Spleen (tissue), 11 donors: ENCODE data around the gene CNTN5. TPM values are rescaled to one million over a fixed set of nuclear protein-coding genes. Genes with fewer than 3 reads are reported as not detected.

ENCODE experiments used
- DNase-seq: peaks from one replicate; pipeline ENCODE4 v3.0.0-alpha.2; 2020
- H3K27ac ChIP-seq, 8 donors: fragments of 200-600 bp; sonication (generic) in 7 of 8; 1 replicate in 4 of 8; 2 replicates in 4 of 8; pipeline versions ENCODE4 v1.5.0 to v1.8.0; 2016 to 2021; ENCODE audit warnings: inconsistent platforms in 4 of 8, mild to moderate bottlenecking in 4 of 8, moderate library complexity in 1 of 8
- H3K27me3 ChIP-seq, 7 donors: fragments of 200-600 bp; sonication (generic) in 6 of 7; replicated peaks in 1 of 7; 1 replicate in 4 of 7; 2 replicates in 3 of 7; pipeline versions ENCODE4 v1.5.0 to v1.8.0; 2016 to 2021; ENCODE audit warnings: inconsistent platforms in 3 of 7, mild to moderate bottlenecking in 1 of 7
- H3K36me3 ChIP-seq, 6 donors: fragments of 200-600 bp; sonication (generic) in 5 of 6; 1 replicate in 4 of 6; 2 replicates in 2 of 6; pipeline versions ENCODE4 v1.5.0 to v1.8.0; 2016 to 2021; ENCODE audit warnings: inconsistent platforms in 2 of 6
- H3K4me1 ChIP-seq, 6 donors: fragments of 200-600 bp; sonication (generic) in 5 of 6; 1 replicate in 3 of 6; 2 replicates in 3 of 6; pipeline versions ENCODE4 v1.5.0 to v1.8.0; 2016 to 2021; ENCODE audit warnings: inconsistent platforms in 3 of 6
- H3K4me3 ChIP-seq, 8 donors: fragments of 200-600 bp; sonication (generic) in 7 of 8; 1 replicate in 4 of 8; 2 replicates in 4 of 8; pipeline versions ENCODE4 v1.5.0 to v1.8.0; 2016 to 2021; ENCODE audit warnings: inconsistent platforms in 4 of 8, mild to moderate bottlenecking in 4 of 8, moderate library complexity in 2 of 8
- H3K9me3 ChIP-seq, 8 donors: fragments of 200-600 bp; sonication (generic) in 7 of 8; 1 replicate in 4 of 8; 2 replicates in 4 of 8; pipeline versions ENCODE4 v1.5.0 to v1.8.0; 2016 to 2021; ENCODE audit warnings: inconsistent platforms in 4 of 8
- POLR2A ChIP-seq, 3 donors: fragments of 450-650 bp; IDR thresholded peaks; one replicate each; pipeline ENCODE4 v1.5.1; 2017; ENCODE audit warnings: antibody characterized with exemption in 3 of 3, mild to moderate bottlenecking in 1 of 3
- POLR2AphosphoS5 ChIP-seq, 3 donors: sonication (generic); formaldehyde crosslinking; IDR thresholded peaks; one replicate each; pipeline ENCODE4 v1.5.1; 2017; ENCODE audit warnings: antibody characterized with exemption in 3 of 3
- WGBS, 5 donors: extraction: QIAGEN DNeasy Blood & Tissue Kit in 3 of 5; methylation state at CpG; one replicate each; pipeline versions ENCODE4 v1.1.5 to v1.1.7; 2013 to 2018; 5-methylcytosine and 5-hydroxymethylcytosine counted together
- intact Hi-C: fragments of 100-400 bp; cut with DNase I; formaldehyde crosslinking; loops from one replicate; pipeline ENCODE4 v1.15.0; 2023; ENCODE audit warnings: low total_unique reads
- polyA plus RNA-seq, 3 donors: library from polyadenylated mRNA; stranded (reverse); fragments of 200-250 nt; gene quantifications; one replicate each; pipeline ENCODE4 v1.2.1, GENCODE V29; 2013
- total RNA-seq, 7 donors: library from RNA; depleted of rRNA in 3 of 7; stranded (reverse); fragments of >200 nt in 3 of 7; fragmentation: NEBNext Ultra II Directional in 4 of 7; extraction: Animal tissue kit (Norgen Biotek cat#: 25700) in 4 of 7; gene quantifications; one replicate each; pipeline versions ENCODE4 v1.1.0 to v1.2.1, GENCODE V29; 2016 to 2021
- TF ChIP-seq, protein P1 (sequence below), 11 experiments: fragments of 200-600 bp in 7 of 11; fragments of 450-650 bp in 4 of 11; sonication (generic) in 4 of 11; IDR thresholded peaks in 8 of 11; conservative IDR thresholded peaks in 3 of 11; 1 replicate in 7 of 11; 2 replicates in 4 of 11; pipeline versions ENCODE4 v1.4.0 to v1.8.0; 2016 to 2021; ENCODE audit warnings: antibody characterized with exemption in 11 of 11, inconsistent platforms in 4 of 11, mild to moderate bottlenecking in 1 of 11
- donor health status: healthy with polysubstance abuse.
- donor health status: DM: no; HTN: no; CAD: no; lungs with moderate emphysema.
- donor health status: DM: no; HTN: no; CAD: no.
- donor health status: Bipolar disorder and iron deficiency.
- donor health status: healthy.
- donor health status: DM: no; HTN: no; CAD: no.
- donor health status: DM: yes; HTN: yes; CAD: no.

CNTN5 gene
- total and polyA plus RNA-seq, 10 donors, result 0.02 TPM; not detected in 8

DNA sequence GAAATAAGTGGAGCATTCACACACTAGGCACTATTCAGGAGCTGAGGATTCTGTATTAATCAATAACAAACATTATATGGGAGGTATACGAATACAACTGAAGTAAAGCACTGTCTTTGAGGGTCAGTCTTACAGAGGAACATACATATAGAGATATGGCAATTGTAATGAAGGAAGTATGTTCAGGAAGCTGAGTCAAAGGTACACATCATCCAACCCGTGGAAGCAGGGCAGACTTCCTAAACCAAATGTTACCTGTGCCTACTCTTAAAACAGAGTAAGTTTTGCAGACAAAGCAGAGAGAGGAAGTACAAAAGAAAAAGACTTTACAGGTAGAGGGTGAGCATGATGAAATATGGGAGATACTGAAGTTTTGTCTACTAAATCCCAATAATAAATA is 1185.2 kb downstream of the CNTN5 start:
- no peaks in the 10 kb centered on the region for H3K4me1 ChIP-seq
- H3K27ac ChIP-seq, result no peak overlapping the region
- no peaks in the 10 kb centered on the region for H3K27me3 ChIP-seq
- intact Hi-C loops, result no loop called here
- 45 to 68% (median 55%) methylated on average over 2 of the region's 2 CpGs for WGBS, 5 donors
- no peak overlapping the region for H3K4me3 ChIP-seq
- no peak for TF ChIP-seq POLR2AphosphoS5 (IDR thresholded peaks at IDR 0.05)
- TF ChIP-seq, protein P1, sequence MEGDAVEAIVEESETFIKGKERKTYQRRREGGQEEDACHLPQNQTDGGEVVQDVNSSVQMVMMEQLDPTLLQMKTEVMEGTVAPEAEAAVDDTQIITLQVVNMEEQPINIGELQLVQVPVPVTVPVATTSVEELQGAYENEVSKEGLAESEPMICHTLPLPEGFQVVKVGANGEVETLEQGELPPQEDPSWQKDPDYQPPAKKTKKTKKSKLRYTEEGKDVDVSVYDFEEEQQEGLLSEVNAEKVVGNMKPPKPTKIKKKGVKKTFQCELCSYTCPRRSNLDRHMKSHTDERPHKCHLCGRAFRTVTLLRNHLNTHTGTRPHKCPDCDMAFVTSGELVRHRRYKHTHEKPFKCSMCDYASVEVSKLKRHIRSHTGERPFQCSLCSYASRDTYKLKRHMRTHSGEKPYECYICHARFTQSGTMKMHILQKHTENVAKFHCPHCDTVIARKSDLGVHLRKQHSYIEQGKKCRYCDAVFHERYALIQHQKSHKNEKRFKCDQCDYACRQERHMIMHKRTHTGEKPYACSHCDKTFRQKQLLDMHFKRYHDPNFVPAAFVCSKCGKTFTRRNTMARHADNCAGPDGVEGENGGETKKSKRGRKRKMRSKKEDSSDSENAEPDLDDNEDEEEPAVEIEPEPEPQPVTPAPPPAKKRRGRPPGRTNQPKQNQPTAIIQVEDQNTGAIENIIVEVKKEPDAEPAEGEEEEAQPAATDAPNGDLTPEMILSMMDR (IDR thresholded peaks at IDR 0.05 in 8 of 11, conservative IDR thresholded peaks at IDR 0.05 in 3 of 11), result no peak
- TF ChIP-seq POLR2A (IDR thresholded peaks at IDR 0.05), result no peak
- H3K36me3 ChIP-seq, result no peaks in the 10 kb centered on the region
- peaks cover 0 to 4% (median 0%) of the 10 kb centered on the region in 8 donors for H3K9me3 ChIP-seq
- no peak for DNase-seq

GRCh38 chr11:100208207-100208606 is 1187.5 kb downstream of the CNTN5 start:
- no peak overlapping the region for H3K4me3 ChIP-seq
- intact Hi-C loops, result no loop called here
- no peaks in the 10 kb centered on the region for H3K36me3 ChIP-seq
- DNase-seq, result no peak
- WGBS, 5 donors, result 87 to 95% (median 94%) methylated on average over 2 of the region's 2 CpGs
- TF ChIP-seq POLR2AphosphoS5 (IDR thresholded peaks at IDR 0.05) (no peak), POLR2A (IDR thresholded peaks at IDR 0.05) (no peak)
- TF ChIP-seq, protein P1 (IDR thresholded peaks at IDR 0.05 in 8 of 11, conservative IDR thresholded peaks at IDR 0.05 in 3 of 11), result no peak
- H3K27me3 ChIP-seq, result no peaks in the 10 kb centered on the region
- peaks cover 0 to 4% (median 0%) of the 10 kb centered on the region in 8 donors for H3K9me3 ChIP-seq
- no peak overlapping the region for H3K27ac ChIP-seq
- H3K4me1 ChIP-seq, result no peaks in the 10 kb centered on the region

DNA sequence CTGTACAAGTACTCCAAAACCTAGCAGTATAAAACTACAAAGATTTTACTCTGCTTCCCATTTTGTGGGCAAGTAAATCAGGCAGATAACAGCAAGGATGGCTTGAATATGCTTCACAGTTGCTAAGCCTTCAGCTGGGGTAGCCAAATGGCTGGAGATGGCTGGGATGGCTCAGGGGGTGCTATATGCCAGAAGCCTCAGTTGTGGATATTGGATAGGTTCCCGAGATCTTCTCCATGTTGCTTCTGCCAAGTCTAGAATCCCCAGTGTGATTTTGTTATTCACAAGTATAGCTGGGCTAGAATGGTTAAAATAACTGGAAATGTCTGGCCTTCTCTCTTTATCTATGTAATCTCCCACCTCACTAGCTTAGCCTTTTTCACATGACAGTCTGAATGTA is 1194.0 kb downstream of the CNTN5 start:
- H3K27me3 ChIP-seq, result no peaks in the 10 kb centered on the region
- H3K4me3 ChIP-seq, result no peak overlapping the region
- TF ChIP-seq, protein P1 (IDR thresholded peaks at IDR 0.05 in 8 of 11, conservative IDR thresholded peaks at IDR 0.05 in 3 of 11), result no peak
- TF ChIP-seq POLR2AphosphoS5 (IDR thresholded peaks at IDR 0.05) (no peak), POLR2A (IDR thresholded peaks at IDR 0.05) (no peak)
- H3K27ac ChIP-seq, result no peak overlapping the region
- 63 to 89% (median 83%) methylated on average over 1 of the region's 1 CpG for WGBS, 5 donors
- DNase-seq, result no peak
- no peaks in the 10 kb centered on the region for H3K36me3 ChIP-seq
- peaks cover 0 to 4% (median 0%) of the 10 kb centered on the region in 8 donors for H3K9me3 ChIP-seq
- no peaks in the 10 kb centered on the region for H3K4me1 ChIP-seq
- intact Hi-C loops, result no loop called here

DNA sequence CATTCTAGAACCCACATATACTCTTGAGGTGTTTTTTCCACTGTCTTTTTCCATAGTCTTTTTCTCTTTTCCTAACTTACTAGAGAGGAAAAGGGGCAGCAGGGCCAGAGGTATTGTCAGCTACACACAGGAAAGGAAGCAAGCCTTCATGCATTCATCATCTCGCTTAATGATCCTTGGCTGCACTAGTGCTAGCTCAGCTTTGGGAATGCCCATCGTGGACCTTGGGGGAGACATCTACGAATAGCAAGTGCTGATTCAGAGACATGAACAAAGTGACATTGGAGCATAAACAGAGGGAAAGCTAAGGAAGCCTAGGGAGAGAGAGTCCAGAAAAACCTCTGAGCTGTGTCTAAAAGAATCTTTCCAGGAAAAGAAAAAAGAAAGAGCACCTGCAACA is 1200.1 kb downstream of the CNTN5 start:
- Histone ChIP-seq H3K27ac (no peak overlapping the region), H3K4me1 (no peaks in the 10 kb centered on the region), H3K36me3 (no peaks in the 10 kb centered on the region), H3K27me3 (no peaks in the 10 kb centered on the region), H3K9me3 (peaks cover 0 to 3% (median 0%) of the 10 kb centered on the region in 8 donors), H3K4me3 (no peak overlapping the region)
- TF ChIP-seq POLR2AphosphoS5 (IDR thresholded peaks at IDR 0.05), result no peak
- TF ChIP-seq, protein P1 (IDR thresholded peaks at IDR 0.05 in 8 of 11, conservative IDR thresholded peaks at IDR 0.05 in 3 of 11), result no peak
- no peak for TF ChIP-seq POLR2A (IDR thresholded peaks at IDR 0.05)
- WGBS, 5 donors, result 56 to 73% (median 67%) methylated on average over 3 of the region's 3 CpGs
- intact Hi-C loops, result no loop called here
- no peak for DNase-seq
